ENCODE measurements around the gene HPS3. TPM values are rescaled to one million over a fixed set of nuclear protein-coding genes. Genes with fewer than 3 reads are reported as not detected.

The HPS3 gene
- polyA plus RNA-seq, 1 experiment: 28.1 TPM

DNA sequence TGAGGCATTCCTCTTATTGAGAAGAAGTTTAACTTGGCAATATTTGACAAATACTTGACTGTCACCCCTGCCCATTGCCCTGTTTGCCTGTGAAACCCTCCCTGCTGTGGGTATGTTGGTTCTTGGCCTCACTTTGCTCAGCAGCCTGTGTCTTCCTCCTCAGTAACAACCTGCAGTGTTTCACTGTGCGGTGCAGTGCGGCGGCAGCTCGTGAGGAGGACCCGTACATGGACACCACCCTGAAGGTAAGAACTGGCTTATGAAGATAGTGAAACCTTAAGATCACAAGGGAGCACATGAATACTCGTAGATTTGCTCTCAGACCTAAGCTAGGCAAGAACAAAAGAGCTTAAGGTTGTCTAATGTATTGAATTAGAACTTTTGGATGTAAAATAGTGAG, 21.0 kb downstream of the HPS3 start:
- TF ChIP-seq, protein P1, sequence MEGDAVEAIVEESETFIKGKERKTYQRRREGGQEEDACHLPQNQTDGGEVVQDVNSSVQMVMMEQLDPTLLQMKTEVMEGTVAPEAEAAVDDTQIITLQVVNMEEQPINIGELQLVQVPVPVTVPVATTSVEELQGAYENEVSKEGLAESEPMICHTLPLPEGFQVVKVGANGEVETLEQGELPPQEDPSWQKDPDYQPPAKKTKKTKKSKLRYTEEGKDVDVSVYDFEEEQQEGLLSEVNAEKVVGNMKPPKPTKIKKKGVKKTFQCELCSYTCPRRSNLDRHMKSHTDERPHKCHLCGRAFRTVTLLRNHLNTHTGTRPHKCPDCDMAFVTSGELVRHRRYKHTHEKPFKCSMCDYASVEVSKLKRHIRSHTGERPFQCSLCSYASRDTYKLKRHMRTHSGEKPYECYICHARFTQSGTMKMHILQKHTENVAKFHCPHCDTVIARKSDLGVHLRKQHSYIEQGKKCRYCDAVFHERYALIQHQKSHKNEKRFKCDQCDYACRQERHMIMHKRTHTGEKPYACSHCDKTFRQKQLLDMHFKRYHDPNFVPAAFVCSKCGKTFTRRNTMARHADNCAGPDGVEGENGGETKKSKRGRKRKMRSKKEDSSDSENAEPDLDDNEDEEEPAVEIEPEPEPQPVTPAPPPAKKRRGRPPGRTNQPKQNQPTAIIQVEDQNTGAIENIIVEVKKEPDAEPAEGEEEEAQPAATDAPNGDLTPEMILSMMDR (IDR thresholded peaks at IDR 0.05; ENCODE audit: low read depth, low read length): no peak
- DNase-seq (ENCODE audit: low read depth, low spot score): no peak
- ChIA-PET POLR2A (no interaction called here), CTCF (no interaction called here)
- Histone ChIP-seq H3K4me3 (ENCODE audit: low read depth, low read length) (no peak overlapping the region), H3K9me3 (ENCODE audit: control insufficient read depth, insufficient read depth, low read length) (no peaks in the 10 kb centered on the region), H3K27me3 (ENCODE audit: control insufficient read depth, insufficient read depth, low read length) (no peaks in the 10 kb centered on the region), H3K27ac (ENCODE audit: low read depth, low read length) (no peak overlapping the region)

- Histone ChIP-seq H3K27ac (ENCODE audit: low read depth, low read length) (no peak overlapping the region), H3K27me3 (ENCODE audit: control insufficient read depth, insufficient read depth, low read length) (no peaks in the 10 kb centered on the region), H3K9me3 (ENCODE audit: control insufficient read depth, insufficient read depth, low read length) (no peaks in the 10 kb centered on the region), H3K4me3 (ENCODE audit: low read depth, low read length) (no peak overlapping the region)
- DNase-seq (ENCODE audit: low read depth, low spot score): no peak
- ChIA-PET POLR2A (no interaction called here), CTCF (interaction anchor here (0.7 to 1.2 kb wide), 2 partner anchors 22 to 201 kb away, joined by 7 to 8 read pairs; partner anchors contain the start of gene HPS3)
- TF ChIP-seq, protein P1 (IDR thresholded peaks at IDR 0.05; ENCODE audit: low read depth, low read length): no peak
Measured at GRCh38 chr3:149151843-149152242, 22.4 kb downstream of the HPS3 start.

DNA sequence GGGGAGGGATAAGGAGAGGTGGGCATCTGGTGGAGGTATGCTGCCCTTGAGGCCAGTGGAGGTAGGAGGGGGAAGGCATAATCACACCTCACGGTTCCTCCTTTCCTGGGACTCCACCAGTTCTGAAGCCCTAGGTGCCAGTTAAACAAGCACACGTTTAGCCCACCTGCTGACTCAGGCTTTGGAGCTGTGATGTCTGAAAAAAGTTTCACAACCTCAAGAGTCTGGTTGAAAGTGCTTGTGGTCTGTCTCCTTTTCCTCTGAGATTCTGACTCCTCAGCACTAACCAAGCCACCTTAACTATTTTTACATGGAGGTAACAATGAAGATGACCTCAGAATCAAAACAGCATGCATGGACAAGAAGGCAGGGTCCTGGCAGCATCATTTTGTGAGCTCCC, 23.0 kb downstream of the HPS3 start:
- H3K9me3 ChIP-seq (ENCODE audit: control insufficient read depth, insufficient read depth, low read length): no peaks in the 10 kb centered on the region
- TF ChIP-seq, protein P1 (IDR thresholded peaks at IDR 0.05; ENCODE audit: low read depth, low read length): no peak
- no peak overlapping the region for H3K4me3 ChIP-seq (ENCODE audit: low read depth, low read length)
- ChIA-PET CTCF (interaction anchor here (1.0 kb wide), 1 partner anchor 197 kb away, joined by 7 read pairs; no protein-coding TSS in a partner anchor), POLR2A (no interaction called here)
- H3K27ac ChIP-seq (ENCODE audit: low read depth, low read length): no peak overlapping the region
- DNase-seq (ENCODE audit: low read depth, low spot score): no peak
- H3K27me3 ChIP-seq (ENCODE audit: control insufficient read depth, insufficient read depth, low read length): no peaks in the 10 kb centered on the region

GRCh38 chr3:149153402-149153801, 24.0 kb downstream of the HPS3 start:
- TF ChIP-seq, protein P1 (IDR thresholded peaks at IDR 0.05; ENCODE audit: low read depth, low read length): no peak
- ChIA-PET CTCF (no interaction called here), POLR2A (no interaction called here)
- DNase-seq (ENCODE audit: low read depth, low spot score): no peak
- Histone ChIP-seq H3K27ac (ENCODE audit: low read depth, low read length) (no peak overlapping the region), H3K4me3 (ENCODE audit: low read depth, low read length) (no peak overlapping the region), H3K27me3 (ENCODE audit: control insufficient read depth, insufficient read depth, low read length) (no peaks in the 10 kb centered on the region), H3K9me3 (ENCODE audit: control insufficient read depth, insufficient read depth, low read length) (no peaks in the 10 kb centered on the region)

DNA sequence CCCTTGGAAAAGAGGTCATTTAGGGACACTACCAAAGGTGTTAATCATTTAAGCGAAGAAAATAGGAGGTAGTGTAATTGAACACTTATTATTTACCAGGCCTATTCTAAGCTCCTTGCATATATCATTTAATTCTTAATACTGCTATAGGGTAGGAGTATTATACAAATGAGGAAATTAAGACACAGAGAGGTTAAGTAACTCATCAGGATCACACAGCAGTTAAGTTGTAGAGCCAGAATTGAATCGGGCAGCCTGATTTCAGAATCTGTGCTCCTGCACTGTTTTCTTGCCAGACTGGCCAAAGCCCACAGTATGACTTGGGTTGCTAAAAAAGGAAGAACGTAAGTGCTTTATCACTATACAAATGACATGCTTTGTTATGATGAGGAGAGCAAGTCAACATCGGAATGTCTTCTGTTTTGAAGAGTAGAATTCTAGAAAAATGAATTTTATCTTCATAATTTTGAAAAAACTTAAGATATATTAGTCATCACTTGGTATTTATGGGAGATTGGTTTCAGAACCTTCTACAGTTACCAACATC, 31.4 kb downstream of the HPS3 start:
- Histone ChIP-seq H3K27ac (ENCODE audit: low read depth, low read length) (no peak overlapping the region), H3K9me3 (ENCODE audit: control insufficient read depth, insufficient read depth, low read length) (no peaks in the 10 kb centered on the region), H3K4me3 (ENCODE audit: low read depth, low read length) (no peak overlapping the region), H3K27me3 (ENCODE audit: control insufficient read depth, insufficient read depth, low read length) (no peaks in the 10 kb centered on the region)
- ChIA-PET POLR2A (no interaction called here), CTCF (interaction anchor here (1.1 to 1.3 kb wide), 2 partner anchors 40 to 205 kb away, joined by 6 to 12 read pairs; no protein-coding TSS in a partner anchor)
- TF ChIP-seq, protein P1 (IDR thresholded peaks at IDR 0.05; ENCODE audit: low read depth, low read length): no peak
- DNase-seq (ENCODE audit: low read depth, low spot score): no peak

All from AG04450 (cell line).